OCI-LY1 (cell line): ENCODE measurements around the gene STARD7.
A peak's percentile ranks its signal among the peaks of the same experiment; 100 is the strongest.

ENCODE experiments used
- H2AFZ ChIP-seq: fragments of 200-600 bp; sonication (generic), shearing (Covaris generic); 2 replicates; pipeline ENCODE4 v1.6.0; 2014; ENCODE audit warnings: antibody characterized with exemption, mild to moderate bottlenecking, low read length
- H3F3A ChIP-seq: fragments of 200-600 bp; sonication (generic), shearing (Covaris generic); 2 replicates; pipeline ENCODE4 v1.6.0; 2014; ENCODE audit warnings: mild to moderate bottlenecking, antibody characterized with exemption, low read length, moderate library complexity; ENCODE audit not compliant: insufficient read depth
- H3K27ac ChIP-seq: fragments of 200-600 bp; sonication (generic); 2 replicates; pipeline ENCODE4 v1.5.1; 2014; ENCODE audit warnings: low read length, mixed run types, mild to moderate bottlenecking, low read depth; ENCODE audit not compliant: poor library complexity, severe bottlenecking
- H3K27me3 ChIP-seq: fragments of 200-600 bp; sonication (generic); 2 replicates; pipeline ENCODE4 v1.6.0; 2014; ENCODE audit warnings: antibody characterized with exemption, mild to moderate bottlenecking, low read length, moderate library complexity; ENCODE audit not compliant: insufficient read depth
- H3K36me3 ChIP-seq: fragments of 200-600 bp; sonication (generic); 2 replicates; pipeline ENCODE4 v1.6.1; 2014; ENCODE audit warnings: mild to moderate bottlenecking, antibody characterized with exemption, low read length, moderate library complexity, mixed read lengths; ENCODE audit not compliant: insufficient read depth
- H3K4me1 ChIP-seq: fragments of 200-600 bp; sonication (generic); 2 replicates; pipeline ENCODE4 v1.5.1; 2014; ENCODE audit warnings: mild to moderate bottlenecking, low read length, moderate library complexity; ENCODE audit not compliant: insufficient read depth, severe bottlenecking
- H3K4me2 ChIP-seq: fragments of 200-600 bp; sonication (generic), shearing (Covaris generic); 2 replicates; pipeline ENCODE4 v1.6.1; 2014; ENCODE audit warnings: low read length
- H3K4me3 ChIP-seq: fragments of 200-600 bp; sonication (generic); 2 replicates; pipeline ENCODE4 v1.5.1; 2014; ENCODE audit warnings: low read length, low read depth, mild to moderate bottlenecking, mixed read lengths; ENCODE audit not compliant: poor library complexity, severe bottlenecking
- H3K79me2 ChIP-seq: fragments of 200-600 bp; shearing (Covaris generic); 2 replicates; pipeline ENCODE4 v1.6.1; 2016; ENCODE audit warnings: mixed run types, low read length, mixed read lengths; ENCODE audit not compliant: insufficient read depth
- H3K9ac ChIP-seq: fragments of 200-600 bp; sonication (generic), shearing (Covaris generic); 2 replicates; pipeline ENCODE4 v1.6.1; 2014; ENCODE audit warnings: mild to moderate bottlenecking, low read length, mixed read lengths
- H3K9me2 ChIP-seq: fragments of 200-600 bp; sonication (generic), shearing (Covaris generic); 2 replicates; pipeline ENCODE4 v1.6.1; 2014; ENCODE audit warnings: low read depth, mild to moderate bottlenecking, low read length, mixed read lengths
- H3K9me3 ChIP-seq: fragments of 200-600 bp; shearing (Covaris generic); 2 replicates; pipeline ENCODE4 v1.6.1; 2014; ENCODE audit warnings: low read length, mixed read lengths
- H4K20me1 ChIP-seq: fragments of 200-600 bp; sonication (generic), shearing (Covaris generic); 2 replicates; pipeline ENCODE4 v1.6.0; 2016; ENCODE audit warnings: mild to moderate bottlenecking, low read length; ENCODE audit not compliant: insufficient read depth
- EZH2 ChIP-seq: fragments of 200-600 bp; sonication (generic), shearing (Covaris generic); IDR thresholded peaks from 2 replicates; pipeline ENCODE4 v1.8.0; 2017; ENCODE audit warnings: borderline replicate concordance, mixed run types, mild to moderate bottlenecking, antibody characterized with exemption, low read length, moderate library complexity, mixed read lengths
- TF ChIP-seq, protein P1 (sequence below): fragments of 200-600 bp; sonication (generic), shearing (Covaris generic); IDR thresholded peaks from 2 replicates; pipeline ENCODE4 v1.5.1; 2017; ENCODE audit warnings: mild to moderate bottlenecking, antibody characterized with exemption, low read length, moderate library complexity, mixed read lengths

The STARD7 gene

GRCh38 chr2:96140941-96141623, 67.5 kb downstream of the STARD7 start:
- Histone ChIP-seq H3K4me1 (peaks cover 32% of the 10 kb centered on the region), H3K9ac (no peak overlapping the region), H3K4me2 (no peak overlapping the region), H3K36me3 (peaks cover 28% of the 10 kb centered on the region), H3K4me3 (no peak overlapping the region), H3K27ac (no peak overlapping the region), H3K9me2 (no peaks in the 10 kb centered on the region), H3K9me3 (no peaks in the 10 kb centered on the region), H3K79me2 (no peaks in the 10 kb centered on the region), H3F3A (no peaks in the 10 kb centered on the region), H4K20me1 (no peaks in the 10 kb centered on the region), H3K27me3 (no peaks in the 10 kb centered on the region), H2AFZ (no peak overlapping the region)
- no peak for TF ChIP-seq EZH2
- TF ChIP-seq, protein P1, sequence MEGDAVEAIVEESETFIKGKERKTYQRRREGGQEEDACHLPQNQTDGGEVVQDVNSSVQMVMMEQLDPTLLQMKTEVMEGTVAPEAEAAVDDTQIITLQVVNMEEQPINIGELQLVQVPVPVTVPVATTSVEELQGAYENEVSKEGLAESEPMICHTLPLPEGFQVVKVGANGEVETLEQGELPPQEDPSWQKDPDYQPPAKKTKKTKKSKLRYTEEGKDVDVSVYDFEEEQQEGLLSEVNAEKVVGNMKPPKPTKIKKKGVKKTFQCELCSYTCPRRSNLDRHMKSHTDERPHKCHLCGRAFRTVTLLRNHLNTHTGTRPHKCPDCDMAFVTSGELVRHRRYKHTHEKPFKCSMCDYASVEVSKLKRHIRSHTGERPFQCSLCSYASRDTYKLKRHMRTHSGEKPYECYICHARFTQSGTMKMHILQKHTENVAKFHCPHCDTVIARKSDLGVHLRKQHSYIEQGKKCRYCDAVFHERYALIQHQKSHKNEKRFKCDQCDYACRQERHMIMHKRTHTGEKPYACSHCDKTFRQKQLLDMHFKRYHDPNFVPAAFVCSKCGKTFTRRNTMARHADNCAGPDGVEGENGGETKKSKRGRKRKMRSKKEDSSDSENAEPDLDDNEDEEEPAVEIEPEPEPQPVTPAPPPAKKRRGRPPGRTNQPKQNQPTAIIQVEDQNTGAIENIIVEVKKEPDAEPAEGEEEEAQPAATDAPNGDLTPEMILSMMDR = no peak

- no peak for TF ChIP-seq EZH2
- TF ChIP-seq, protein P1 = no peak
- no peak overlapping the region for H3K4me2 ChIP-seq
- H3K4me1 ChIP-seq = peaks cover 20% of the 10 kb centered on the region
- no peaks in the 10 kb centered on the region; the same call in 1 of the 2 replicates for H3K27me3 ChIP-seq
- no peak overlapping the region for H3K9ac ChIP-seq
- no peak overlapping the region for H2AFZ ChIP-seq
- H3K36me3 ChIP-seq = peaks cover 23% of the 10 kb centered on the region
- no peaks in the 10 kb centered on the region for H4K20me1 ChIP-seq
- no peaks in the 10 kb centered on the region for H3K9me3 ChIP-seq
- H3F3A ChIP-seq = no peaks in the 10 kb centered on the region
- no peak overlapping the region for H3K4me3 ChIP-seq
- H3K27ac ChIP-seq = no peak overlapping the region
- no peaks in the 10 kb centered on the region for H3K79me2 ChIP-seq
- H3K9me2 ChIP-seq = no peaks in the 10 kb centered on the region
Measured at GRCh38 chr2:96139181-96139758, 69.4 kb downstream of the STARD7 start.

- no peak within 1 kb of the TSS for H3K27ac ChIP-seq
- no peak within 1 kb of the TSS for H3K4me2 ChIP-seq
- H3K4me3 ChIP-seq = no peak within 1 kb of the TSS
Measured at GRCh38 chr2:96138179-96139145, 70.2 kb downstream of the STARD7 start, which contains the start of gene ASTL. Gene ASTL (minus strand): TSS chr2:96138502. CDS start chr2:96138436, 66 bp downstream.

More at GRCh38 chr2:96138179-96139145, 70.2 kb downstream of the STARD7 start, which contains the start of gene ASTL:
- no peaks in the 10 kb centered on the region for H4K20me1 ChIP-seq
- H3K4me1 ChIP-seq = peaks cover 12% of the 10 kb centered on the region
- no peak within 1 kb of the TSS for H3K9ac ChIP-seq
- TF ChIP-seq, protein P1 = peak; percentile 85
- TF ChIP-seq EZH2 = no peak
- H3K79me2 ChIP-seq = no peaks in the 10 kb centered on the region
- peaks cover 15% of the 10 kb centered on the region for H3K36me3 ChIP-seq
- H3K27me3 ChIP-seq = no peaks in the 10 kb centered on the region; the same call in 1 of the 2 replicates
- H3K9me3 ChIP-seq = no peaks in the 10 kb centered on the region
- H3K9me2 ChIP-seq = no peaks in the 10 kb centered on the region
- no peak within 1 kb of the TSS for H2AFZ ChIP-seq
- H3F3A ChIP-seq = no peaks in the 10 kb centered on the region
